ENCODE measurements around the gene FILIP1L. TPM values are rescaled to one million over a fixed set of nuclear protein-coding genes. Genes with fewer than 3 reads are reported as not detected.

FILIP1L gene
- total RNA-seq, 1 experiment from 2014 or later: 0.17 TPM

- ChIA-PET RAD21 (ENCODE audit: low non-redundant PET in 1 of 2, low total read pairs in 2 of 2, uncharacterized antibody in 2 of 2, unreplicated experiment in 2 of 2) (interaction anchor here in 1 of 2 experiments (2.3 kb wide), 1 partner anchor 420 kb away, joined by 12 read pairs; no protein-coding TSS in a partner anchor), CTCF (interaction anchor here (0.8 to 2.5 kb wide), 5 partner anchors 9 to 629 kb away, joined by 3 to 58 read pairs (median 5); no protein-coding TSS in a partner anchor), POLR2A (no interaction called here)
- no TSS peak for BruUV-seq (replicated peaks)
- Histone ChIP-seq H3K4me2 (ENCODE audit: low read length) (no peak overlapping the region), H3K79me2 (ENCODE audit: insufficient read depth, low read length) (peaks cover 69% of the 10 kb centered on the region), H3K4me3 (replicated peaks in 1 of 2; ENCODE audit: low read depth in 1 of 2, low read length in 2 of 2) (no peak overlapping the region), H3K9ac (ENCODE audit: low read length) (no peak overlapping the region), H4K20me1 (ENCODE audit: insufficient read depth) (no peaks in the 10 kb centered on the region; the same call in 1 of the 2 replicates), H3K27me3 (ENCODE audit: insufficient read depth, low read length) (no peaks in the 10 kb centered on the region), H3K27ac (ENCODE audit: low read depth, low read length) (no peak overlapping the region), H3K9me3 (ENCODE audit: control insufficient read depth in 1 of 2, insufficient read depth in 1 of 2, low read depth in 1 of 2, low read length in 2 of 2) (no peaks in the 10 kb centered on the region), H2AFZ (ENCODE audit: low read depth, low read length, poor library complexity, severe bottlenecking) (no peak overlapping the region), H3K4me1 (ENCODE audit: control insufficient read depth in 1 of 2, insufficient read depth in 2 of 2, low read length in 2 of 2) (no peaks in the 10 kb centered on the region), H3K9me2 (ENCODE audit: insufficient read depth) (no peaks in the 10 kb centered on the region), H3K36me3 (ENCODE audit: control insufficient read depth in 1 of 2, insufficient read depth in 2 of 2, low read length in 2 of 2) (no peaks in the 10 kb centered on the region)
- no peak for DNase-seq (ENCODE audit: low read depth, low spot score)
- intact Hi-C loops (cut with micrococcal nuclease): loop anchor here (10.0 kb wide), 1 partner anchor 631 kb away; no protein-coding TSS in a partner anchor
- TF ChIP-seq TCF7L2 (IDR thresholded peaks at IDR 0.05; ENCODE audit: borderline replicate concordance, extremely low read depth, insufficient read depth, insufficient read length): no peak
- ATAC-seq: no peak
Measured at GRCh38 chr3:99833617-99834205, 280.6 kb downstream of the FILIP1L start.

GRCh38 chr3:99829844-99830243 lies 284.5 kb downstream of the FILIP1L start:
- Histone ChIP-seq H3K4me3 (replicated peaks in 1 of 2; ENCODE audit: low read depth in 1 of 2, low read length in 2 of 2) (no peak overlapping the region), H3K36me3 (ENCODE audit: control insufficient read depth in 1 of 2, insufficient read depth in 2 of 2, low read length in 2 of 2) (no peaks in the 10 kb centered on the region), H3K9ac (ENCODE audit: low read length) (no peak overlapping the region), H3K9me2 (ENCODE audit: insufficient read depth) (no peaks in the 10 kb centered on the region), H3K27ac (ENCODE audit: low read depth, low read length) (no peak overlapping the region), H3K79me2 (ENCODE audit: insufficient read depth, low read length) (peaks cover 66% of the 10 kb centered on the region), H2AFZ (ENCODE audit: low read depth, low read length, poor library complexity, severe bottlenecking) (no peak overlapping the region), H3K27me3 (ENCODE audit: insufficient read depth, low read length) (no peaks in the 10 kb centered on the region), H3K9me3 (ENCODE audit: control insufficient read depth in 1 of 2, insufficient read depth in 1 of 2, low read depth in 1 of 2, low read length in 2 of 2) (no peaks in the 10 kb centered on the region), H4K20me1 (ENCODE audit: insufficient read depth) (peaks cover 4% of the 10 kb centered on the region; the same call in 1 of the 2 replicates), H3K4me2 (ENCODE audit: low read length) (no peak overlapping the region), H3K4me1 (ENCODE audit: control insufficient read depth in 1 of 2, insufficient read depth in 2 of 2, low read length in 2 of 2) (peaks cover 7% of the 10 kb centered on the region in 2 experiments)
- no peak for DNase-seq (ENCODE audit: low read depth, low spot score)
- no TSS peak for BruUV-seq (replicated peaks)
- ChIA-PET CTCF (interaction anchor here (1.5 to 2.0 kb wide), 2 partner anchors 13 to 424 kb away, joined by 3 to 7 read pairs; no protein-coding TSS in a partner anchor), RAD21 (ENCODE audit: low non-redundant PET in 1 of 2, low total read pairs in 2 of 2, uncharacterized antibody in 2 of 2, unreplicated experiment in 2 of 2) (no interaction called here), POLR2A (no interaction called here)
- TF ChIP-seq ELF1 (IDR thresholded peaks at IDR 0.05; ENCODE audit: borderline replicate concordance, low read depth): no peak
- ATAC-seq: no peak
- intact Hi-C loops (cut with micrococcal nuclease): loop anchor here (10.0 kb wide), 1 partner anchor 635 kb away; no protein-coding TSS in a partner anchor

All from HCT116 (cell line).